ENCODE results near the gene SART3. TPM values are rescaled to one million over a fixed set of nuclear protein-coding genes. Genes with fewer than 3 reads are reported as not detected.

SART3 gene
- total RNA-seq, 4 donors from 2014 or later, result 28.7 to 71.8 (median 53.2) TPM

- no peak for TF ChIP-seq CTCF (IDR thresholded peaks at IDR 0.05)
- no peak for TF ChIP-seq POLR2AphosphoS5 (IDR thresholded peaks at IDR 0.05)
- no peak for TF ChIP-seq EP300 (IDR thresholded peaks at IDR 0.05)
- TF ChIP-seq POLR2A (IDR thresholded peaks at IDR 0.05), result no peak
These were observed 87.4 kb downstream of the SART3 start for GRCh38 chr12:108473400-108474055.

More at GRCh38 chr12:108473400-108474055, 87.4 kb downstream of the SART3 start:
- Histone ChIP-seq H3K9me3 (no peaks in the 10 kb centered on the region), H3K36me3 (no peaks in the 10 kb centered on the region), H3K27me3 (peaks cover 29% of the 10 kb centered on the region), H3K4me1 (no peaks in the 10 kb centered on the region), H3K4me3 (no peak overlapping the region), H3K27ac (no peak overlapping the region)
- WGBS, 2 donors (ENCODE audit: low coverage in 1 of 2), result 83 to 88% methylated on average over 4 to 5 of the region's 5 CpGs
- ATAC-seq, result no peak

Other genes with a start within 250 kb of the SART3 start
- 10 to 100 TPM in 3 of 4 donors, 1 to 10 TPM in 1; 9.7 to 25.4 (median 13.0) TPM for gene CMKLR1, start 221.9 kb downstream of the SART3 start, total RNA-seq
- gene FICD, start 45.9 kb downstream of the SART3 start, total RNA-seq, result 1 to 10 TPM; 3.3 to 8.8 (median 5.5) TPM
- gene ISCU, start 1.4 kb upstream of the SART3 start, total RNA-seq, result 100 to 1,000 TPM; 220 to 299 (median 247) TPM
- 1 to 10 TPM; 2.3 to 5.9 (median 4.5) TPM for gene TMEM119, start 36.9 kb upstream of the SART3 start, total RNA-seq
- 10 to 100 TPM in 1 of 4 donors, 1 to 10 TPM in 3; 3.6 to 12.4 (median 5.5) TPM for gene SELPLG, start 72.7 kb upstream of the SART3 start, total RNA-seq
- 100 to 1,000 TPM; 277 to 473 (median 342) TPM for gene CORO1C, start 170.3 kb upstream of the SART3 start, total RNA-seq

Measured in gastroesophageal sphincter (tissue), 4 donors.